Bronchial epithelial cell (primary cell): ENCODE results near the gene MYO1B. TPM values are rescaled to one million over a fixed set of nuclear protein-coding genes. Genes with fewer than 3 reads are reported as not detected.

ENCODE experiments used
- DNase-seq: peaks from one replicate; pipeline ENCODE4 v3.0.0-alpha.2; 2010; ENCODE audit warnings: low read depth
- FAIRE-seq: peaks from 2 replicates; lab custom pipeline; 2011; peaks lifted over from hg19 to GRCh38; lab: Jason Lieb, UNC
- H3K27me3 ChIP-seq: 2 replicates; pipeline ENCODE4 v1.5.1; 2011; ENCODE audit warnings: low read length; ENCODE audit not compliant: control insufficient read depth, insufficient read depth
- H3K36me3 ChIP-seq: 2 replicates; pipeline ENCODE4 v1.5.1; 2011; ENCODE audit warnings: low read length; ENCODE audit not compliant: control insufficient read depth, insufficient read depth
- H3K4me3 ChIP-seq: 2 replicates; pipeline ENCODE4 v1.5.1; 2011; ENCODE audit warnings: mild to moderate bottlenecking, low read depth, low read length, control low read depth
- CTCF ChIP-seq: IDR thresholded peaks from 2 replicates; pipeline ENCODE4 v1.5.1; 2011; ENCODE audit warnings: mild to moderate bottlenecking, moderate library complexity, low read length, control low read depth, inconsistent platforms; ENCODE audit not compliant: insufficient read depth, severe bottlenecking
- total RNA-seq: library from RNA; depleted of rRNA; stranded (reverse); fragments of >200 nt; gene quantifications from 2 replicates; pipeline ENCODE4 v1.2.1, GENCODE V29; 2014

MYO1B gene
- total RNA-seq, 1 donor from 2014 or later = 247 TPM

- no peak for FAIRE-seq
- Histone ChIP-seq H3K27me3 (no peaks in the 10 kb centered on the region), H3K4me3 (no peak overlapping the region), H3K36me3 (peaks cover 3% of the 10 kb centered on the region)
- no peak for DNase-seq
- TF ChIP-seq CTCF = no peak
These were observed 77.8 kb downstream of the MYO1B start for GRCh38 chr2:191322828-191323506.

GRCh38 chr2:191325651-191326365 is 80.6 kb downstream of the MYO1B start:
- no peak for TF ChIP-seq CTCF
- peaks cover 7% of the 10 kb centered on the region for H3K36me3 ChIP-seq
- FAIRE-seq (no peak), DNase-seq (no peak)
- no peak overlapping the region for H3K4me3 ChIP-seq
- H3K27me3 ChIP-seq = no peaks in the 10 kb centered on the region

GRCh38 chr2:191327484-191327883 is 82.3 kb downstream of the MYO1B start:
- Histone ChIP-seq H3K36me3 (peaks cover 10% of the 10 kb centered on the region), H3K4me3 (no peak overlapping the region), H3K27me3 (no peaks in the 10 kb centered on the region)
- FAIRE-seq = no peak
- no peak for DNase-seq
- TF ChIP-seq CTCF = no peak

GRCh38 chr2:191328150-191328809 is 83.1 kb downstream of the MYO1B start:
- Histone ChIP-seq H3K27me3 (no peaks in the 10 kb centered on the region), H3K4me3 (no peak overlapping the region), H3K36me3 (peaks cover 14% of the 10 kb centered on the region)
- no peak for TF ChIP-seq CTCF
- no peak for FAIRE-seq
- DNase-seq = no peak

- FAIRE-seq (peak; percentile 47), DNase-seq (no peak)
- Histone ChIP-seq H3K4me3 (no peak overlapping the region), H3K27me3 (no peaks in the 10 kb centered on the region), H3K36me3 (peaks cover 14% of the 10 kb centered on the region)
- TF ChIP-seq CTCF = no peak
These were observed 84.6 kb downstream of the MYO1B start for GRCh38 chr2:191329841-191330240.
